NCI-H1092 (cell line): Measurements from ENCODE around the gene DCTN5.
"Not testable (repeated sequence)": the region's sequence is repeated elsewhere in the genome, so short reads cannot be mapped to it uniquely, and the experiment has no call there.

ENCODE experiments used
- DNase-seq: peaks from one replicate; lab custom pipeline; 2025; lab: John Stamatoyannopoulos, UW

Gene DCTN5

GRCh38 chr16:23694265-23694643, 53.0 kb downstream of the DCTN5 start:
- no peak for DNase-seq

- DNase-seq = no peak
Observed at GRCh38 chr16:23694644-23695373, 53.5 kb downstream of the DCTN5 start.

DNA sequence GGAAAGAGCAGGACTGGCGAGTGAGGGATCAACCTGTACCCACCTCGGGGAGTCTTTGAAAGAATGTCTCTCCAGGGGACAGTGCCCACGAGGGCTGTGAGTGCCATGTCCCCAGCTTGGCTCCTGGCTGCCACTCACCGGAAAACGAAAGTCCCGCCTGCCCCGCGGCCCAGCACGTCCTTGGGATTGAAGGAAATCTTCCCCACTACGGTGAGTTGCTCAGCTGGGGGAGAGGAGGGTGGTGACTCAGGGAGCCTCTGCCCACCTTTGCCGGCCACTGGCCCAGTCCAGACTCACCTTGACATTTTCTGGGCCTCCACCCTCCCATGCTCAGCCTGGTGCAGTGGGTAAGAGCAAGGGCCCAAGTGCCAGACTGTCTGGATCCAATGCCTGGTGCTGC, 54.5 kb downstream of the DCTN5 start:
- DNase-seq = no peak

DNA sequence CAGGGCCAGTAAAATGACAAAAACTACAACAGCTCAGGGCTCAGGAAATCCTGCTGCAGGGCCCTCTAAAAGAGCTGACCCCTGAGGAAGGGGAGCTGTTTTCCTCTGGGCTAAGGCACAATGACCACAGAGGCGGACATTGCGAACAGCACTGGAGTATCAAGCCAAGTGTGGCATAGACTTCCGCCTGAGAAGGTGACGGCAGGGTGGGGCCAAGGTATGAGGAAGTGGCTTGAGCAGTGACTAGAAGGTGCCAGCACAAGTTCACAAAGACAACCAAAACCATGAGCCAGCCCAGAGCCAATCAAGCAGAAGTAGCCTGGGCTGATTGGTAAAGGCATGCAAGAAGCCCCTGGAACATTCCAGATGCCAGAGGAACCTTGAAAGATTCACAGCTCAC, 57.8 kb downstream of the DCTN5 start:
- DNase-seq = no peak

GRCh38 chr16:23700093-23700492, 58.8 kb downstream of the DCTN5 start:
- DNase-seq = no peak

DNA sequence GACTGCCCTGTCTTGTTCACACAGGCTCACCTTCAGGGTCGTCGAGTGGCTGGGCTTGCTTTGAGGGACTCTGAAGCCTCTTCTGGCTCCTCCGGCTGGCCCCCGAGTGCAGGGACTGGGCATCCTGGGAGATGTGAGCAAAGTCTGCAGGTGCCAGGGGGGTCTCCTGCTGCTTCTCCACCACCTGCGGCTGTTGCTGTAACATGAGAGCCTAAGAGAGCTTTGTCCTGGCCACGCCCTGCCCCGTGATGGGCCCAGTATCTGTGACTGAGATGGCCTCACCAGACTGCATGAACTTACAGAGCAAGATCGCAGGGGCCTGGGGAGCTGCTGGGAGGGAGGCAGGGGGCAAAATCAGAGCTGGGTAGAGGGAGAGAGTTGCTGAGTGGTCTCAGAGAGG, 59.2 kb downstream of the DCTN5 start:
- DNase-seq = peak; percentile 1

- DNase-seq = no peak
Observed at GRCh38 chr16:23701045-23701444, 59.8 kb downstream of the DCTN5 start.

GRCh38 chr16:23702951-23703350, 61.7 kb downstream of the DCTN5 start:
- DNase-seq = no peak

DNA sequence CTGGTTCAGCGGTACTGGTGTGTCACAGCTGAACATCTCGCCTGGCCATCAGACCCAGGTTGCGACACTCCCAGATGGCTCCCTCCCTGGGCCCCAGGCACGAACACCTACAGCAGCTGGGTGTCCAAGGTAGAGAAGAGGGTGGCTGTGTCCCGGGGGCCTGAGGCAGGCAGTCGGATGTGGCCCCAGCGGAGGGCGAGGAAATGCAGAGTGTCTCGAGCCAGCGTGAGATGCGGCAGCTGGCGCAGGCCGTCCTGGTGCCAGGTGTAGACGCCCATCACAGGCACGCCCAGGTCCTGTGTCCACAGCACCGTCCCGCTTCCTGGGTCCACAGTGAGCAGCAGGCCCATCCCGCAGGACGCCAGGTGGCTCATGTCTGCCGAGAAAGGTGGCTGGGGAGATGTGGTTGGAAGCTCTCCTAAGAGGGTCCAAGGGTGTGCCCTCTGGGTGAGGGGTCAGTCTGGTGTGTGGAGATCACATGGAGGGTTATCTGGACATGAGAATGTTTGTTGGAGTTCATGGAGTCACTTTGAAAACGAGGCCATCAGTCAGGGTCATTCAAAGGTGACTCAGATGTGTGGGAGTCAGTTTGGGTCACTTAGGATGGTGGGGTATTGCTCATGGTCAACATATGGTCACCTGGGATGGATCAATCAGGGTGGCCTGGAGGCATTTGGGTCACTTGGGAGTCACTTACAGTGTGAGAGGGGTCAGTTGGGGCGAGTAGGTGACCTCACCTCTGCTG, 63.7 kb downstream of the DCTN5 start:
- DNase-seq = no peak

GRCh38 chr16:23705517-23705902, 64.2 kb downstream of the DCTN5 start:
- no peak for DNase-seq

DNA sequence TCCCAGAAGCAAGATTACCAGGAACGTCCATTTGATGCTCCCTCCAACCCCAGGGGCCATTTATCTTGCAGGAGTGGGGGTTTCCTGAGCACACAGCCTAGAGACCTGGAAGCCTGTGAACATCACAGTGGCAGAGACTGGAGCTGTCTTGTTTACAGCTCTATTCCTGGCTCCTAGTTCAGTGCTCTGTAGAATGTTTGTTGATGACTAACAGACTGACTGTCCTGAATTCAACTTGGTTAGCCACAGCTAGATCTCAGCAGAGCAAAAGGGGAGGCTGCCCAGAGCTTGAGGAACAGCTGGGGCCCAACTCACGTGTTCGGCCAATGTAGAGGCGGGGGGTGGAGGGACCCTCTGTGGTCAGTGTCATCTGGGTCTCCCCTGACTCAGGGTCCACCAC, 65.2 kb downstream of the DCTN5 start:
- no peak for DNase-seq

- no peak for DNase-seq
Observed at GRCh38 chr16:23709536-23709935, 68.3 kb downstream of the DCTN5 start.

DNA sequence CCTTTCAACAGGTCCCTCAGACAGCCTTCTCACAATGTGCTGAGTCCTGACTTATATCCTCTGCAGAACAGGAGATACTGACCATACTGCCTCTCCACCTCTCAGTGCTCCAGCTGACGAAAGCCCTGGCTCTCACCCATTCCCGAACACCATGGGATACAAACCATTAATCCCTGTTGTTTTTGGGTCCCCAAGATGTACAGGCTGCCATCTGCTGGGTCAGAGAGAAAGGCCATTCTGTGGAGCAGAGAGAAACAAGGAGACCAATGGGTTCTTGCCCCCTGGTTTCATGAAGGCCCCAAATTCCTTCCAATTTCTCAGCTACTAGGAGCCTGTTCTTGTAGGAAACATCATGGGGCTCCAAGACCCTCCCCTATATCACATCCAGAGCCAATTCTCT, 68.7 kb downstream of the DCTN5 start:
- no peak for DNase-seq

GRCh38 chr16:23710504-23710903, 69.2 kb downstream of the DCTN5 start:
- no peak for DNase-seq

DNA sequence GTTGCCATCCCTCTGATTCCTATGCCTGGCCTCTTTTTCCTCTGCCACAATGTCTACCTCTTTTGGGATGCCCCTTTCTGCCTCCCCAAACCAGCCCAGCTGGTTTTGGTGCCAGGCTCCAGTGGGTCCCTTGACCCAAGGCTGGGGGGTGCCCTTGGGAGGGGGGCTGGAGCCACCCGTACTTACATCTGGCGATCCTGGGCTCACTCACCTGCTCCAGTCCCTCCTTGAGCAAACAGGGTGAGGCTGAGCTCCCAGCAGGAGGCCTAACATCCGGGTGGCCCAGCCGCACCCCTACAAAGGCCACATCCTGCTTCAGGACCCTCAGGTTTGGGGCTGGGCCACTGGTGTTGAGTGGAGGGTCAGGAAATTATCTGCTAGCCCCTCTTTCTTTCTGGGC, 70.5 kb downstream of the DCTN5 start:
- no peak for DNase-seq

DNA sequence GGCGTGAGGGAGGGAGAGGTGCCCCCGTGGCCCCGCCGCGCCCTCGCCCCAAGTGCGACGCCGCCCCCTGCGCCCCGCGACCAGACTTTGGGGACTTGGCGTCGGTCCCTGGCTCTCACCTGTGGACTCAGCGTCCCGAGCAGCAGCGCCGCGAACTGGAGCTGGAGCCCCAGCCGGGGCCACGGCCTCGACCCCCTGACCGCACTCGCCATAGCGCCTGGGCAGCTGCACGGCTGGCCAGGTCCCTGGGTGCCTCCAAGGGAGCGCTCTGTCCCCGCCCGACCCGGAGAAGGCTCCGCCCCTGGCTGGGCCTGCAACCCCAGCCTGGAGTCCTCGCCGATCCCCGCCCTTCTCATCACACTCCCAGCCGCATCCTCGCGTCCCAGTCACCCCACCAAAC, 71.7 kb downstream of the DCTN5 start, which contains the start of gene ERN2:
TSS of gene ERN2 (minus strand) at position 247 of the 400 bp plus-strand sequence. CDS start at position 212, 35 bp downstream.
- DNase-seq = no peak

GRCh38 chr16:23716484-23716883, 75.2 kb downstream of the DCTN5 start:
- no peak for DNase-seq

- DNase-seq = not testable (repeated sequence)
Observed at GRCh38 chr16:23722613-23723240, 81.5 kb downstream of the DCTN5 start.

DNA sequence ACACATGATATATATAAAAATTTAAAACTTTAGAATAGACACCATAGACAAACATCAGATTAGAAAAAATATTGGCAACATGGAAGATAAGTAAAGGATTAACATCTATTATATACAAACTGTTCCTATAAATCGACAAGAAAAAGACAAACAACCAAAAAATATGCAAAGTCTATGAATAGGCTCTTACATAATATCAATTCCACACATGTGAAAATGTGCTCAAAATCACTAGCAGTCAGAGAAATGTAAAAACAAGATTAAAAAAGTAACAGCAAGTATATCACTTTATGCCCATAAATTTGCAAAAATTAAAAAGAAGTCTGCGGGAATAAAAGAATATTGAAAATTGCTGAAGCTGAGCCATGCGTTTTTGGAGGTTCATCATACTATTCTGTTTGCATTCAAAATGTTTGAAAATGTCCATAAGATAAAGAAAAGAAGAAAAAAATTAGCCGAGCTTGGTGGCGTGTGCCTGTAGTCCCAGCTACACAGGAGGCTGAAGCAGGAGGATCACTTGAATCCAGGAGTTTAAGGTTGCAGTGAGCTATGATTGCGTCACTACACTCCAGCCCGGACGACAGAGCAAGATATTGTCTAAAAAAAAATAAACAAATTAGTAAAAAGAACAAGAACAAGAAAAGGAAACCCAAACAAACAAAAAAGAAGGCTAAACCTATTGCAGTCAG, 83.0 kb downstream of the DCTN5 start:
- no peak for DNase-seq

DNA sequence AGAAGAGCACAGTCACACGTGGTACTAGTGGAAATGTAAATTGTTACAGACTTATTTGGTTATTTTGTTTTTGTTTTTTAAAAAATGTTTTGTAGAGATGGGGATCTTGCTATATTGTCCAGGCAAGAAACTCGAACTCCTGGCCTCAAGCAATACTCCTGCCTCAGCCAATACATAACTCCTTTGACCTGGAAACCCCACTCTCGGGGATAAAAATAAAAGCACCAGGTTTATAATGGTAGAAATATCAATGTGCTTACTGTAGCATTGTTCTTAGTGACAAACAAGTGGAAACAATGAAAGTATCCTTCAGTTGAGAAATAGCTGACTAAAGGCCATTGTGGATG, 83.5 kb downstream of the DCTN5 start:
- DNase-seq = no peak

DNA sequence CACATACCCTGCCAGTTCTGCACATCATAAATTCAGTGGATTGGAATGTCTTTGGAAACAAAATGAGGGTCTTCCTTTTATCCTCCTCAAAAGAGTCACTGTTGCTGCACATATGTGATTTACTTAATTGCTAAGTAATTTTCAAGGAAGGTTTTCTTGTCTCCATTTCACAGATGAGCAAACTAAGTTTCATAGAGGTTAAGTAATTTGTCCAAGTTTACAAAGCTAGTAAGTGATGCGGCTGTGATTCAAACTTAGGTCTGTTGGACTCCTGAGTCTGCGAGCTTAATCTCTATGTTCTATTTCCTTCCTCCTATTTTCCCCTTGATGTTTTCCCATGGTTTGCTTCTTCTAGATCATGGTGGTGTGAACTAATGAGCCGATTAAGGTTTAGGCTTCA, 85.4 kb downstream of the DCTN5 start:
- no peak for DNase-seq
